Activated CD4-positive, alpha-beta T cell treated with anti-CD3 and anti-CD28 coated beads for 24 hours (primary cell): ENCODE measurements around the gene HASPIN.

ENCODE experiments used
- DNase-seq, 2 donors: peaks; one replicate each; pipeline ENCODE4 v3.0.0-alpha.2; 2020; ENCODE audit warnings: low read depth in 2 of 2

Gene HASPIN

DNA sequence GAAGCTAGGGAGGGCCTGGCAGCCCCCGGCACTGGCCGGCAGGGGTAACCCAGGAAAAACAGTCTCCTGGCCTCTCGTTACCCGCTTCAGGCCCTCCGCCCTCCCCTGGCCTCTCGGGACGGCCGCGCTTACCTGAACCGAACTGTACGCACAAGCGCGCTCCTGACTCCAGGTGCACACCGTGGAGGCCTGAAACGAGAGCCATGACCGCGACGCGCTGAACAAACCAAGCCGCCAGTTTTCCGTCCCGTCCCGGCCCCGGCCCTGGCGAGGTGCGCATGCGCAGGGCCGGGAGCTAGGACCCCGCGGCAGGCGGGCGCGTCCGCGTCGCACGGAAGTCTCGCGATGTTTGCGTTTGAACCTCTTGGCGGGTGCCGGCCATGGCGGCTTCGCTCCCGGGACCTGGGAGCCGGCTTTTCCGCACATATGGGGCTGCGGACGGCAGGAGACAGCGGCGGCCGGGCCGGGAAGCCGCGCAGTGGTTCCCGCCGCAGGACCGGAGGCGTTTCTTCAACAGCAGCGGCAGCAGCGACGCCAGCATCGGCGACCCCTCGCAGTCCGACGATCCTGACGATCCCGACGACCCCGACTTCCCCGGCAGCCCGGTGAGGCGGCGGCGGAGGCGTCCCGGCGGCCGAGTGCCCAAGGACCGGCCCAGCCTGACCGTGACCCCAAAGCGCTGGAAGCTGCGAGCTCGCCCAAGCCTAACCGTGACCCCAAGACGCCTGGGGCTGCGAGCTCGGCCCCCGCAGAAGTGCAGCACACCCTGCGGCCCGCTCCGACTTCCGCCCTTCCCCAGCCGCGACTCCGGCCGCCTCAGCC is at the start of gene HASPIN:
HASPIN (plus strand) TSS at position 348 of the 822 bp plus-strand sequence; CDS start at position 381, 33 bp downstream.
- peak; percentile 87 to 91 for DNase-seq

DNA sequence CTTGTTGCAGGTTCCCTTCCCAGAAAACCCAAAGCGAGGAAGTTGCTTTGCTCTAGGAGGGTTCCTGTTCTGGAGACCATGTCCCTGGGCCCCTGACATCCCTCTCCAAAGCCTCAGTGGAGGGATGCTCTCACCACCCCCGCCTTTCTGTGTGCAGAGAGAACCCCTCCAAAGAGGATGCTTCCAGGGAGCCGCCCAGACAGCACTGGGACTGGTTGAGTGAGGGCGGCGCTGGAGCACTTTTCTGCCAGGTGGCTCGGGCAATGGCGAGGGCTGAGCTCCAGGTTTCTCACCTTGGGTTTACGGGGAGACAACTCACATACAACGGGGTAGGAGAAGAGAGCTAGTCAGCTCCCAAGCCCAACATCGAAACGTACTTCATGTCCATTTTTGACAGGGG is 47.8 kb upstream of the HASPIN start:
- no peak for DNase-seq

DNA sequence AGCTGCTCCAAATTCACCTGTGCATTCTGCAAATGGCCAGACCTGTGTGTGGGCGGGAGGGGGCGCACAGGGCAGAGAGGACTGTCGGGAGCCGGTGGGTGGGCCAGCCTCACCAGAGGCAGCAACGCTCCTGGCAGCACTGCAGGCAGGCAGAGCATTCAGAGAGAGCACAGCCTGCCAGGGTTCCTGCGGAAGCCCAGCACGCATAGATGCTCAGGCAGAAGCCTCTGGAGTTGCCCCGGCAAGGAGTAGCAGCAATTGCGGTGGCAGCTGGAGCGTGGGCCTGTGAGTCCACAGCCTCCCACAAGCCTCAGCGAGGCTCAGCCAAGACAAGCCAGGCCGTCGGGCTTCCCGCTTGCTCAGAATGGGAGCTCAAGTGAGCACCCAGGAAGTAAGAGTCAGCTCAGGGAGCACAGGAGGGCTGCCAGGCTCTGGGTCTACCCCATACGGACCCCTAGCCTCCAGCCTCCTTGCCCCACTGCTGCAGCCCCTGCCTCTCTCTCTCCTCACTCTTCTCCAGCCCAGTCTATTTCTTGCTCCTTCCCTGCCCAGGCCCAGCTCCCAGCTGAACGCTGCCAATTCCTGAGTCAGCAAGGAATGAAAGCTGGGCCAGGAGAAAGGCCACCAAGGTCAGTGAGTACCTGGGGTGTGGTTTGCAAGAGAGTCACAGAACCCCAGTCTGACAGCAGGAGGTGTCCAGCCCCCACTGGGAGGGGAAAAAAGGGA is 45.4 kb upstream of the HASPIN start:
- no peak for DNase-seq

DNA sequence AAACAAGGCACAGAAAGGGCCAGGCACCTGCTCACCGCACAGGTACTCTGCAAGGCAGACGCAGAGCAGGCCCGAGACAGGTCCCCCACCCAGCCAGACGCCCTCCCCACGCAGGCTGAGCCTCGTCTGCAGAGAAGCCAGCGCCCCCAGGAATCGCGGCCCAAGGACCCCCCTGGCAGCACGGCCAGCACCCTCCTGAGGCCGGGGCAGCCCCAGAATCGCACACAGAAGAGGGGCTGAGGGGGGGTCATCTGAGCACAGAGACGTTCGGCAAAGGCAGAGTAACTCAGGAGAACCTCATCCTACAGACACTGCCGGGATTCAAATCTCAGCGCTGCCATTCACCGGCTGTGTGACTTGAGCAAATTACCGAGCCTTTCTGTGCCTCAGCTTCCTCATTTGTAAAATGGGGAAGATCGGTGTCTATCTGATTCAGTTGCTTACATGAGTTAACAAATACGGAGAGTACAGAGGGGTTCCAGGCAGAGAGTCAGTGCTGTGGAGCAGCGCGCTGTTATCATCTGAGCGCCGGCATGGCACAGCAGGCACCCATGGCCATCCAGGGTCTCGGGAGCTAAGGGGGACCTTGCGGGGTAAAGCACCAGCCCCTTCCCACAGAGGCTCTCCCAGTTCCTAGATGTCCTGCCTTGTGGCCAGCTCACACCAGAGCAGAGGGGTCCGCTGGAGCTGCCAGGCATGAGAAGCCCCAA is 44.7 kb upstream of the HASPIN start:
- no peak for DNase-seq

DNA sequence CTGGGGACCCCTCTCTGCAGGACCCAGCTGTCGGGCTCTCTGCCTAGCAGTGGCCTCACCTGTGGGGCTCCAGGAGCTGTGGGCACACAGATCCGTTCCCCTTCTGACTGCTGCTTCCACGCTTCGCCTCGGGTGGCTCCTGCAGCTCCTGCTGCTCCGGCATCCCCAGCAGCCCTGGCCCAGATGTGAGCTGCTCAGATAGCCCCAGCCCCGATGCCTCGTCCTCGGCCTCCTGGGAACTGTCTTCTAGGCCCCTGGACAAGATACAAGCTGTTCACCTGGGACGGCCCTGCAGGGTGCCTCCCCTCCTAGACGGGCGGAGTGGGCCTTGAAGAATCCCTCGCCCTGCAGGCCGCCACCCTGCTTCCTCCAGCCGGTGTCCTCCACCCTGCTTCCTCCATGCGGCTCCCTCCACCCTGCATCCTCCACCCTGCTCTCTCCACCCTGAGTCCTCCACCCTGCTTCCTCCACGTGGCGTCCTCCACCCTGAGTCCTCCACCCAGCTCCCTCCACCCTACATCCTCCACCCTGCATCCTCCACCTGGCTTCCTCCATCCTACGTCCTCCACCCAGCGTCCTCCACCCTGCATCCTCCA is 44.1 kb upstream of the HASPIN start:
- DNase-seq: no peak

DNA sequence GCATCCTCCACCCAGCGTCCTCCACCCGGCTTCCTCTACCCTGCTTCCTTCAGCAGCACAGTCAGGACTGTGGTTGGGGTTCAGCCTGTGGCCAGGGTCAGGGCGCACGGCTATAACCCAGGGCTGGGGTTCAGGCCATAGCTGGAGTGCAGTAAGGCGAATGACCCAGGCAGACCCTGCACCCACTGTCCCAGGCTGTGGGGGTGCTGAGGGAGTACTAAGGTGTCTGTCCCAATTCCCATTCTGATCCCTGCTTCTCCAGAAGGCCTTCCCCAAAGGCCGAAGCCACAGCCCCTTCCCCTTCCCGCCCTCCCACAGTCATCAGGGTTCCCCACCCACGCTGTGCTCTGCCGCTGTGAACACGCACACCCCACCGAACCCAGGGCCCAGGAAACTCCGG is 42.6 kb upstream of the HASPIN start:
- DNase-seq: no peak

DNA sequence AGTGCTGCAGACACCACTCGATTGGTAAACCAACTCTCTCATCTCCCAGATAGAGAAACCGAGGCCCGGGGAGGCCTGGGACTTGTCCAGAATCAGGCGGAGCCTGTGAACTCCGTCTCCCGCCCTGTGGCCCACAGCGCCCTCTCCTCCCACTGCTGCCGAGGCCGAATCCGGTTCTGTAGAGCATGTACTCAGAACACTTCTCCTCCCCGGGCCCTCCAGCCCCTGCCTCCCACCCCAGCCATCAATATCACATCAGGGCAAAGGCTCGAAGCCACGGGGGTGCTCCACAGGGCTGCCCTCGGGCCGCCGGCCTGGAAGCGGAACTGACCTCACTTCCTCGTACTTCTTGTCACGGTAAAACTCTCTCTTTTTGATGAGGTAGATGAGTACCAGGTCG is 42.1 kb upstream of the HASPIN start:
- DNase-seq: no peak

DNA sequence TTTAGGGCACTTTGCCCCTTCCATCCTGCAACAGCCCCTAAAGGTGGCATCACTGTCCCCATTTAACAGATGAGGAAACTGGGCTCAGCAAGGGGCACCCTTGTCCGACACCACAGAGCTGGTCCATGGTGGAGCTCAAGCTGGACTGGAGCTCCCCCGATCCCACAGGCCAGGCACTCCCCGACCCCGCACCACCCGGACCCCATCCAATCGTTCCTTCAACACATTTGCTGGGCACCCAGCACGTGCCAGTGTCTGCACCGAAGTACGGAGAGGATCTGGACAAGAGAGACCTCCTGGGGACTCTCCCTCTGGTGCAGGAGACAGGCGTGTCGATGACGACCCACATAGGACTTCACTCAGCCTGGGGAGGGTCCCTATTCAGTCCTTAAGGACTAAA is 41.7 kb upstream of the HASPIN start:
- DNase-seq: no peak

DNA sequence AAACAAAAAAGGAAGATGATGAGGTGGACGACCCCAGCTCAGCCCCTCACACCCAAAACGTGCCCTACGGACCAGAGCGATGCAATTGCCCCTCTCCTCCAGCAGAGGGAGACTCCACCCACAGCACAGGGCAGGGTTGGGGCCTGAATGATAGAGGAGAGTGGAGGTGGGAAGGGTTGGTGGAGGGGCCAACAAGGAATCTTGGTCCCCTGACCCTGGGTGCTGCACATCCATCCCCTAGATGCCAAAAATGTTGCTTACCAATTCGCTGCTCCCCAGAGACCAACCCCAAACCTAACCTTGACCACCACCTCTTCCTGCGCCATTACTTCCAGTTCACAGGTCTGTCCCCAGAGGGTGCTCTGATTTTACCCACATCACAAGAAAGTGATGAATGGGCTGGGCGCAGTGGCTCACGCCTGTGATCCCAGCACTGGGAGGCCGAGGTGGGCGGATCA is 40.6 kb upstream of the HASPIN start:
- DNase-seq: peak; percentile 35 to 44

DNA sequence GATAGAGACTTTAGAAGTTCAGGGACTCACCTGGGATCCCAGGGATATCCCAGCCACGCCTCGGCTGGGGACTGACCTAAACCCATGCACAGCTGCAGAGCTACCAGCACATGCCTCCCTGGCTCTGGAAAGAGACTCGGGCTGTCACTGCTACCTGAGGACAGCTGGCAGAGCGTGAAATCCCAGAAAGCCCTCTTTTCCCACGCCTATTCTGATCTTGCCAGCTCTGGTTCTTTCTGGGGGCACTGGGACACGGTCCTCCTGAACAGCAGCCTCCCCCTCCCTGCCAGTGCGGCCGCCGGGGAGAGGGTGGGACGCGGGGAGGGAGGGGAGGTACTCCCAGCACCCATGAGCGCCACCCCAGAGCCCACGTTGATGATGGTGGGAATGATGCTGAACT is 38.5 kb upstream of the HASPIN start:
- no peak for DNase-seq

DNA sequence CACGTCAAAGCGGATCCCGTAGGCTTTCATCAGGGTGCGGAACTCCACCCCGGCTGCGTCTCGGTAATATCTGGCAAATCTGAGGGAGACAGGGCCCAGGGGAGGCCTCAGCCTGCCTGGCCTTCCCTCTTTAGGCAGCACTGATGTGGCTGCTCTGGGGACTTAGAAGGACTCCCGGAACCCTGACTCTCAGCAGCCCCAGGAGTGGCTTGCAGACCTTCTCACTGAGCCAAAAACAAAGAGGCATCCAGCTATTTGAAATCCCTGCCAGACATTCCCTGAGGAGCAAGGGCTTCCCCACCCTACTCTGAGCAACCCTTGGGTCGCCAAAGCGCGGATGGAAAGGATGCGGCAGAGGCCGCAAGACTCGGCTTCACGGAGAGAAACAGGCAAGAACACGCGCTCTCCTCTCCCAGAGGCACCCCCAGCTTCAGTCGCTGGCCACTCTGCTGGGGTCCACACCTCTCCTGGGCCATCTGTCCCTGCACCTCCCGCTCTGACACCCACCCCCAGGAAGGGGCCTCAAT is 35.6 kb upstream of the HASPIN start:
- no peak for DNase-seq

DNA sequence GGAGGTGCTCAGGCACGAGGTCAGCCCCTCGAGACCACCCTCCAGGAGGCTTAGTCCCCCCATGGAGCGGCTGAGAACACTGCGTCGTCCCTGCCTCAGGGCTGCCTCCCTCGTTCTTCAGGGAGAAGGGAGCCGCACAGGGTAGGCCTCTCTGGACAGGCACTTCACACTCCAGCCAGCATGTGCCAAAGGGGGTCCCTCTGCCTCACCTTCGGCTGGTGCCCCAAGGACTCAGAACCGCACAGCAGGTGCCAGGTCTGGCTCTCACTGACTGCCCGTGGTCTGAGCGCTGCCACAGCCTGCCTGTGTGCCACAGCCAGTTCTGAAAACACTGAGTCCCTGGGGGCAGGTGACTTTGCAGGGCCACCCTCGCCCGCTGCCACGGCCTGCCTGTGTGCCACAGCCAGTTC is 34.8 kb upstream of the HASPIN start:
- DNase-seq: no peak

DNA sequence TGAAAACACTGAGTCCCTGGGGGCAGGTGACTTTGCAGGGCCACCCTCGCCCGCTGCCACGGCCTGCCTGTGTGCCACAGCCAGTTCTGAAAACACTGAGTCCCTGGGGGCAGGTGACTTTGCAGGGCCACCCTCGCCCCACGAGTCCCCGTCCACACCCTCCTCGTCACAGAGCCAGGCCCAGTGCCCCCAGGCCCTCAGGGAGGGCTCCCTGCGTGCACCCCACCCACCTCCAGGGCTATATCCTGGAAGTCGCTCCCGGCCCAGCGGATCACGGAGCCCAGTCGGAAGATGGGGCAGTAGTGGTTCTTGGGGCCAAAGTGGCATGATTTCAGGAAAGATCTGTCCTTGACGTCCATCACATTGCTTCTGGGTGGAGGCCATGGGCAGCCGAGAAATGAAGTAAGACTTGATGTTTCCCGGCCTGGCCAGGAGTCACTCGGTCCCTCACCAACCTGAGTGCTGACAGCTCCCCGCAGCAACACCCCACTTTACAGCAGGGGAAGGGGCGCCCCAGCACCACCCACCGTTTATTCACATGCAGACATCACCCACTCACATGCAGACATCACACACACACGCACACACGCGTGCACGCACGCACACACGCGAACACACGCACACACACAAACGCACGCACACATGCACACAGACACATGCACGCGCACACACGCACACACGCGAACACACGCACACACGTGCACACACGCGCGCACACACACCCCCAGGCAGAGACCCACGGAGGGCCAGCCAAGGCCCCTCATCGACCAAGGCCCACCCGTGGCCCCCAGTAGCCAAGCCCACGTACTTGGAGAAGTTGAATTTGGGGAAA is 34.2 kb upstream of the HASPIN start:
- DNase-seq: no peak

DNA sequence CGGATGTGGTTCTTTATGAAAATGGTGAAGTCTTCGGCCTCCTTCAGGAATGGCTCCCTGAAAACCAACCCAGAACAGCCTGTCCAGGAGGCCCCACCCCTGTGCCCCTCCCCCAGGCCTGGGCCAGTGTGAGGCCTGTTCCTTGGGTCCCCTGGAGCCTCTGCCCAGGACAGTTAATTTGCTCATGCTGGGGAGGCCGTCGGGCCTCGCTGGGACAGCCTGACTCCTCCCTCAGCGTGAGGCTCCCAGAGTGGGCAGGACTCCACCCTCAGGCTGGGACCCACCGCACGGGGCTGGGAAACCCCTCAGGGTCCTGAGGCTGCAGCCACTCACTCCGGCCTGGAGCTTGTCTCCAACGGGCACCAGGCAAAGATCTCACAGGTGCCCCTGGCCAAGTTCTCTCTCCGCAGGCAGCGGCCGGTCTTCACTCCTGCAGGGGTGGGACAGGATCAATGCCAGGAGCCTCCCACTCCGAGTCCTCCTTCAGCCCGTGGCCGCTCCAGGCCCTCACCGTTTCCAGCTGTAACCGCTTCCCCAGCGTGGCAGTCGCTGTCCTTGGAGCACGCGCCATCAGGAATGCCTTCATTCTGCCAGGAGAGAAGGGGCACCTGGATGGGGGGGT is 33.5 kb upstream of the HASPIN start:
- DNase-seq: no peak

DNA sequence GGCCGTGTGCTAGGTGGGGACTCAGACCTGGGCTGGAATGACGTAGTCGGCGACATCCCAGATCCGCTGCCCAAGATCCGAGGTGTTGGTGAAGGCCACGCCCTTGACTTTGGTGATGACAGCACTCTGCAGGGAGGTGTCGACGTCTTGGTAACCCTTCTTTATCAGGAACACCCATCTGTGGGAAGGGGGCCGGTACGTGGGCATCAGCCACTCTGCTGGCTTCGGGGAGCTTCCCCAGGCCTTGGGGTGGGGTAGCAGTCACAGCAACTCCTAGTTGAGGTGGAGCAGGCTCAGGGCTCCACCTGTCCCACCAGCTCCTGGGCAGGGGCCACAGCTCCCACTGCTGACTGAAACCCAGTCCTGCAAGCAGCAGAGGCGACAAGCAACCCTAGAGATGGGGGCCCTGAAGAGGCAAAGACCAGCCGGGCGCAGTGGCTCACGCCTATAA is 32.1 kb upstream of the HASPIN start:
- DNase-seq: no peak

DNA sequence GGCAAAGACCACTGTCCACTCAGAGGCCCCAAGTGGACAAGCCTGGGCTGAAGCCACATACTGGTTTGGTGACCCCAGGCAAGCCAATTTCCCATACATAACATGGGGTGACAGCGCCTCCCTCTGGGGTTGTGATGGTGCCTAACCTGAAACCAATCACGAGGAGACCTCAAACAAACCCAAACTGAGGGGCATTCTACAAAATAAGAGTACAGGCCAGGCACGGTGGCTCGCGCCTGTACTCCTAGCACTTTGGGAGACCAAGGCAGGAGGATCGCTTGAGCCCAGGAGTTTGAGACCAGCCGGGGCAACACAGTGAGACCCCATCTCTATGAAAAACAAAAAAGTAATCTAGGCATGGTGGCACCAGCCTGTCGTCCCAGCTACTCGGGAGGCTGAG is 31.4 kb upstream of the HASPIN start:
- DNase-seq: no peak

DNA sequence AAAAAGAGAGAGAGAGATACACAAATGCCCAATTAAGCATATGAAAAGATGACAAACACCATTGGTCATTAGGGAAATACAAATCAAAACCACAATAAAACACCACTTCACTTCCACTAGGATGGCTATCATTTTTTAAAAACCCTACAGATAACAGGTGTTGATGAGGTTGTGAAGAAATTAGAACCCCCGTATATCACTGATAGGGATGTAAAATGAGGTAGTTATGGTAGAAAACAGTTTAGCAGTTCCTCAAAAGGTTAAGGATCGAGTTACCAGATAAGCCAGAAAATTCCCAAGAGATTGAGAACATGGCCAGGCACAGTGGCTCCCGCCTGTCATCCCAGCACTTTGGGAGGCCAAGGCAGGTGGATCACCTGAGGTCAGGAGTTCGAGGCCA is 30.6 kb upstream of the HASPIN start:
- DNase-seq: no peak

DNA sequence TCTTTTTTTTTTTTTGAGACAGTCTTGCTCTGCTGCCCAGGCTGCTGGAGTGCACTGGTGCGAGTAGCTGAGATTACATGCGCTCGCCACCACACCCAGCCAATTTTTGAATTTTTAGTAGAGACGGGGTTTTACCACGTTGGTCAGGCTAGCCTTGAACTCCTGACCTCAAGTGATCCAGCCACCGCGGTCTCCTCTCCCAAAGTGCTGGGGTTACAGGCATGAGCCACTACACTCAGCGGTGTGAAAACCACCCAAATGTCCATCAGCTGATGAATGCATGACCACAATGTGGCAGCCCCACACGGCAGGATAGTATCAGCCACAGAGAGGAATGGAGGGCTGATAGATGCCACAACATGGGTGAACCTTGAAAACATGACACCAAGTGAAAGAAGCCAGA is 29.9 kb upstream of the HASPIN start:
- no peak for DNase-seq

DNA sequence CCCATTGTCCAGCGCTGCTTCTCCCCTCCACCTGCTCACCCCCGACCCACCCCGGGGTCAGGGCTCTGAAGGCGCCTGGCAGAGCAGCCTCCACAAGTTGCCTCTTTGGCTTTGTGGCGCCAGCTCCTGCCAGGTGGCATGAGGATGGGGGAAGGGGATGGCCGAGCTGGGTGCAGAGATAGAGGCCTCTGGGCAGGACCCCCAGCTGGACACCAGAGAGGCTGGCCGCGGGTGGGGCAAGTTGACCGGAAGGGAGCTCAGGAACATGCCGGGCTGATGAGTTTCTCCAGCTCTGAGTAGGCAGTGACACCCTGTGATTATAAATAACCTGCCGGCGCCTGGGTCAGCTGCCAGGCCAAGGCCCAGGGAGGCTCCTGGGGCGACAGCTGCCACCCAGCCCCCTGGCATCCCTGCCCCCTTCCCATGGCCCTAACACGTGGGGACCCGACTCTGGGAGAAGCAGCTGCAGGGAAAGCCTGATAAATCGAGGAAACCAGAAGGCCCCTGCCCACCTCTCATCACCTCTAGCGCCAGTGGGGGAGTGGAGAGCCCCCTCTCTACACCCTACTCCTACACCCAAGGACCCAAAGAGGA is 28.5 kb upstream of the HASPIN start:
- DNase-seq: no peak
